GM12873 (cell line): Measurements from ENCODE around the gene HSD17B10.

Experiments
- CTCF ChIP-seq: IDR thresholded peaks from 2 replicates; pipeline ENCODE4 v1.5.1; 2012; ENCODE audit warnings: low read depth, mild to moderate bottlenecking, moderate library complexity, low read length, control low read depth; ENCODE audit not compliant: insufficient read depth; ENCODE audit errors: missing control alignments

HSD17B10 gene

DNA sequence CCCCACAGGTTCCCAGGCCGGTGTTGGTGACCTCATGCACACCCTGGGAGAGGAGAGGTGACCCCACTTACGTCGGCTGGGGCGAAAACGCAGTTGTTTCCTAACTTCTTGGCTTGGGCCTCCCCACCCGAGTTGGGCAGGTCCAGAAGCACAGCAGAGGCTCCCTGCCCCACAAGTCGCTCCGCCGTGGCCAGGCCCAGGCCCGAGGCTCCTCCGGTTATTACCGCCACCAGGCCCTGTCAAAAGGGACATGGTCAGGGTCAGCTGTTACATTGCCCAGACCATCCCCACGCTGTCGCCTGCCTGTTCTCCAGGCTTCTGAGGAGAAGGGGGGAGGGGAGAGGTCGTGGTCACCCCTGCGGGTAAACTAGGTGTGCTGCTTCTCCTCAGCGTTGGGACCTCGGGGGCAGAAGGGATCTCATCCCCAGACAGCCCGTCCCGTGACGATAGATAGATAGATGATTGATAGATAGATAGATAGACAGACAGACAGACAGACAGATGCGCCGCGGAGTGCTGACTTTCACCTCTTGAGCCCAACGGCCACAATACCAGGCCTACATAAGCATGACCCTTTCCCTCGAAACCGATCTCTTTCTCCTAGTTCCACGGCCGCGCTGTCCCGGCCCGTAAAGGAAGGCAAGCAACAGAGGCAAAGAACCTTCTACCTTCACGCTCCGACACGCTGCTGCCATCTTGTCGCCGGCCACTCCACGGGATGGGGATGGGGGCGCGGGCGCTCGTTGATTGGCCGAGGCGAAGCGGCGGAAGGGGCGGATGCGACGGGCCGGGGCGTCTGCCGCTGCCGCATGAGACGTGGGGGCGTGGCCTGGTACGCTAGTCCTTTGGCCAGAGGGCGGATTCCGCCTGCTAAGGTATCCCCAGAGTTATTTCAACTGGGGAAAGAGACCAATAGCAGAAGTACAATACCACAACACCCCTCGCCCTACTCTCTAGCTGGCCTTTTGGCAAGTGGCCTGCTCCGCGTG lies at the start of gene HSD17B10:
HSD17B10 (minus strand) TSS at position 720 of the 989 bp plus-strand sequence; CDS start at position 695, 25 bp downstream.
- no peak for TF ChIP-seq CTCF

- no peak for TF ChIP-seq CTCF
Measured at GRCh38 chrX:53483416-53483815, 49.2 kb upstream of the HSD17B10 start.

GRCh38 chrX:53481816-53482465 lies 47.8 kb upstream of the HSD17B10 start:
- TF ChIP-seq CTCF: peak; percentile 82

DNA sequence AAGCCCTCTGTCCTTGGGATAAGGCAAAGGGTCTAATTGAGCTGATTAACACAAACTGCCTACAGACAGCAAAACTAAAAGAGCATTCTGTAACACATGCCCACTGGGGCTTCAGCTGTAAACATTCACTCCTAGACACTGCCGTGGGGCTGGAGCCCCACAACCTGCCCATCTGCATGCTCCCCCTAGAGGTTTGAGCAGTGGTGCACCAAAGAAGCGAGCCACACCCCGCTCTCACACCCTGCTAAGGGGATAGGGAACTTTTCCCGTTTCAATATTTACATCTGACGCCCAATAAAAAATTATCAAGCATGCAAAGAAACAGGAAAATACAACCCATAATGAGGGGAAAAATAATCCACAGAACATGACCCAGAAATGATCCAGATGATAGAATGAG lies 46.9 kb upstream of the HSD17B10 start:
- peak; percentile 58 for TF ChIP-seq CTCF

GRCh38 chrX:53479301-53479700 lies 45.1 kb upstream of the HSD17B10 start:
- TF ChIP-seq CTCF: no peak

- TF ChIP-seq CTCF: no peak
Measured at GRCh38 chrX:53476371-53476770, 42.2 kb upstream of the HSD17B10 start.

- TF ChIP-seq CTCF: no peak
Measured at GRCh38 chrX:53474707-53475106, 40.5 kb upstream of the HSD17B10 start.
